OCI-LY1 (cell line): ENCODE data around the gene GNAS.

Source experiments
- EZH2 ChIP-seq: fragments of 200-600 bp; sonication (generic), shearing (Covaris generic); IDR thresholded peaks from 2 replicates; pipeline ENCODE4 v1.8.0; 2017; ENCODE audit warnings: borderline replicate concordance, mixed run types, mild to moderate bottlenecking, antibody characterized with exemption, low read length, moderate library complexity, mixed read lengths
- TF ChIP-seq, protein P1 (sequence below): fragments of 200-600 bp; sonication (generic), shearing (Covaris generic); IDR thresholded peaks from 2 replicates; pipeline ENCODE4 v1.5.1; 2017; ENCODE audit warnings: mild to moderate bottlenecking, antibody characterized with exemption, low read length, moderate library complexity, mixed read lengths

DNA sequence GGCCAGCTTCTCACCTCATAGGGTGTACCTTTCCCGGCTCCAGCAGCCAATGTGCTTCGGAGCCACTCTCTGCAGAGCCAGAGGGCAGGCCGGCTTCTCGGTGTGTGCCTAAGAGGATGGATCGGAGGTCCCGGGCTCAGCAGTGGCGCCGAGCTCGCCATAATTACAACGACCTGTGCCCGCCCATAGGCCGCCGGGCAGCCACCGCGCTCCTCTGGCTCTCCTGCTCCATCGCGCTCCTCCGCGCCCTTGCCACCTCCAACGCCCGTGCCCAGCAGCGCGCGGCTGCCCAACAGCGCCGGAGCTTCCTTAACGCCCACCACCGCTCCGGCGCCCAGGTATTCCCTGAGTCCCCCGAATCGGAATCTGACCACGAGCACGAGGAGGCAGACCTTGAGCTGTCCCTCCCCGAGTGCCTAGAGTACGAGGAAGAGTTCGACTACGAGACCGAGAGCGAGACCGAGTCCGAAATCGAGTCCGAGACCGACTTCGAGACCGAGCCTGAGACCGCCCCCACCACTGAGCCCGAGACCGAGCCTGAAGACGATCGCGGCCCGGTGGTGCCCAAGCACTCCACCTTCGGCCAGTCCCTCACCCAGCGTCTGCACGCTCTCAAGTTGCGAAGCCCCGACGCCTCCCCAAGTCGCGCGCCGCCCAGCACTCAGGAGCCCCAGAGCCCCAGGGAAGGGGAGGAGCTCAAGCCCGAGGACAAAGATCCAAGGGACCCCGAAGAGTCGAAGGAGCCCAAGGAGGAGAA, 12.3 kb upstream of the GNAS start:
- TF ChIP-seq, protein P1, sequence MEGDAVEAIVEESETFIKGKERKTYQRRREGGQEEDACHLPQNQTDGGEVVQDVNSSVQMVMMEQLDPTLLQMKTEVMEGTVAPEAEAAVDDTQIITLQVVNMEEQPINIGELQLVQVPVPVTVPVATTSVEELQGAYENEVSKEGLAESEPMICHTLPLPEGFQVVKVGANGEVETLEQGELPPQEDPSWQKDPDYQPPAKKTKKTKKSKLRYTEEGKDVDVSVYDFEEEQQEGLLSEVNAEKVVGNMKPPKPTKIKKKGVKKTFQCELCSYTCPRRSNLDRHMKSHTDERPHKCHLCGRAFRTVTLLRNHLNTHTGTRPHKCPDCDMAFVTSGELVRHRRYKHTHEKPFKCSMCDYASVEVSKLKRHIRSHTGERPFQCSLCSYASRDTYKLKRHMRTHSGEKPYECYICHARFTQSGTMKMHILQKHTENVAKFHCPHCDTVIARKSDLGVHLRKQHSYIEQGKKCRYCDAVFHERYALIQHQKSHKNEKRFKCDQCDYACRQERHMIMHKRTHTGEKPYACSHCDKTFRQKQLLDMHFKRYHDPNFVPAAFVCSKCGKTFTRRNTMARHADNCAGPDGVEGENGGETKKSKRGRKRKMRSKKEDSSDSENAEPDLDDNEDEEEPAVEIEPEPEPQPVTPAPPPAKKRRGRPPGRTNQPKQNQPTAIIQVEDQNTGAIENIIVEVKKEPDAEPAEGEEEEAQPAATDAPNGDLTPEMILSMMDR, result no peak
- no peak for TF ChIP-seq EZH2
